T-helper 2 cell treated with Interferon-gamma antibody and Interleukin-4, amounts not matched to agents 100 ng/mL and 5 ng/mL, for 36 hours (primary cell): ENCODE data around the gene PLEKHO2. TPM values are rescaled to one million over a fixed set of nuclear protein-coding genes. Genes with fewer than 3 reads are reported as not detected.

Experiments
- intact Hi-C: fragments of 100-400 bp; cut with micrococcal nuclease; formaldehyde crosslinking; loops from one replicate; pipeline ENCODE4 v1.15.1; 2023
- total RNA-seq: library from RNA; stranded (reverse); gene quantifications from 2 replicates; pipeline ENCODE4 v1.2.3, GENCODE V29; 2022

PLEKHO2 gene
- total RNA-seq, 1 donor from 2014 or later: 24.2 TPM

GRCh38 chr15:64825431-64826294 is 16.1 kb upstream of the PLEKHO2 start, which contains the start of gene PIF1:
Gene PIF1 (minus strand): TSS chr15:64825647. CDS start chr15:64824335, 1,312 bp downstream.
- intact Hi-C loops: loop anchor here (1.0 to 10.0 kb wide), 5 partner anchors 10 to 661 kb away; partner anchors contain the start of genes PLEKHO2 and PPIB

GRCh38 chr15:64828985-64829384 is 12.7 kb upstream of the PLEKHO2 start:
- intact Hi-C loops: loop anchor here (10.0 kb wide), 1 partner anchor 664 kb away; the partner anchor contains the start of gene PPIB

GRCh38 chr15:64833690-64834089 is 8.0 kb upstream of the PLEKHO2 start:
- intact Hi-C loops: no loop called here

GRCh38 chr15:64836023-64836536 is 5.6 kb upstream of the PLEKHO2 start:
- intact Hi-C loops: no loop called here

GRCh38 chr15:64837502-64837901 is 4.2 kb upstream of the PLEKHO2 start:
- intact Hi-C loops: no loop called here

GRCh38 chr15:64841060-64841343 is 713 bp upstream of the PLEKHO2 start:
- intact Hi-C loops: loop anchor here (1.0 to 5.0 kb wide), 3 partner anchors 16 to 146 kb away; partner anchors contain the start of genes PIF1 and SPG21

GRCh38 chr15:64842096-64842939 is 603 bp downstream of the PLEKHO2 start:
- intact Hi-C loops: loop anchor here (5.0 kb wide), 1 partner anchor 145 kb away; the partner anchor contains the start of gene SPG21

GRCh38 chr15:64842986-64843561 is 1.4 kb downstream of the PLEKHO2 start:
- intact Hi-C loops: loop anchor here (1.0 to 5.0 kb wide), 2 partner anchors 8 to 144 kb away; partner anchors contain the start of gene SPG21

GRCh38 chr15:64843991-64844390 is 2.3 kb downstream of the PLEKHO2 start:
- intact Hi-C loops: loop anchor here (1.0 to 5.0 kb wide), 2 partner anchors 9 to 143 kb away; partner anchors contain the start of gene SPG21

GRCh38 chr15:64844576-64845145 is 2.9 kb downstream of the PLEKHO2 start:
- intact Hi-C loops: loop anchor here (5.0 kb wide), 1 partner anchor 143 kb away; the partner anchor contains the start of gene SPG21

GRCh38 chr15:64845183-64845611 is 3.5 kb downstream of the PLEKHO2 start:
- intact Hi-C loops: no loop called here

- intact Hi-C loops: no loop called here
Observed at GRCh38 chr15:64845831-64846595, 4.3 kb downstream of the PLEKHO2 start.

GRCh38 chr15:64847016-64847415 is 5.3 kb downstream of the PLEKHO2 start:
- intact Hi-C loops: no loop called here

- intact Hi-C loops: no loop called here
Observed at GRCh38 chr15:64847448-64847847, 5.7 kb downstream of the PLEKHO2 start.

GRCh38 chr15:64847876-64848716 is 6.4 kb downstream of the PLEKHO2 start:
- intact Hi-C loops: no loop called here

- intact Hi-C loops: no loop called here
Observed at GRCh38 chr15:64850778-64851502, 9.2 kb downstream of the PLEKHO2 start.

GRCh38 chr15:64851503-64851840 is 9.8 kb downstream of the PLEKHO2 start:
- intact Hi-C loops: no loop called here

GRCh38 chr15:64854041-64854440 is 12.3 kb downstream of the PLEKHO2 start:
- intact Hi-C loops: no loop called here
